ENCODE data around the gene PAX5.

PAX5 gene

GRCh38 chr9:36932198-36932597 is 101.9 kb downstream of the PAX5 start:
- DNase-seq (ENCODE audit: low spot score in 2 of 2) (no peak), ATAC-seq (no peak)
- Mint-ChIP-seq H3K9me3 (peaks cover 4% of the 10 kb centered on the region), H3K4me3 (no peak overlapping the region), H3K27ac (no peak overlapping the region), H3K36me3 (peaks cover 10% of the 10 kb centered on the region), H3K4me1 (peaks cover 39% of the 10 kb centered on the region)

GRCh38 chr9:36930941-36931340 is 103.1 kb downstream of the PAX5 start:
- Mint-ChIP-seq H3K4me1 (peaks cover 39% of the 10 kb centered on the region), H3K9me3 (peaks cover 4% of the 10 kb centered on the region), H3K4me3 (no peak overlapping the region), H3K27ac (no peak overlapping the region), H3K36me3 (peaks cover 16% of the 10 kb centered on the region)
- DNase-seq (ENCODE audit: low spot score in 2 of 2) = peak in 1 of 2 donors; percentile 43
- no peak for ATAC-seq

- H3K9me3 Mint-ChIP-seq = peaks cover 4% of the 10 kb centered on the region
- peak overlapping the region; percentile 25 for H3K4me3 Mint-ChIP-seq
- no peak for DNase-seq (ENCODE audit: low spot score in 2 of 2)
- peak overlapping the region; percentile 1 for H3K27ac Mint-ChIP-seq
- peaks cover 39% of the 10 kb centered on the region for H3K4me1 Mint-ChIP-seq
- peaks cover 16% of the 10 kb centered on the region for H3K36me3 Mint-ChIP-seq
- ATAC-seq = peak; percentile 43
Observed at GRCh38 chr9:36929350-36929675, 104.8 kb downstream of the PAX5 start.

GRCh38 chr9:36928670-36929349 is 105.3 kb downstream of the PAX5 start:
- peaks cover 16% of the 10 kb centered on the region for H3K36me3 Mint-ChIP-seq
- H3K27ac Mint-ChIP-seq = peak overlapping the region; percentile 1
- peak; percentile 85 for ATAC-seq
- no peak for DNase-seq (ENCODE audit: low spot score in 2 of 2)
- peaks cover 4% of the 10 kb centered on the region for H3K9me3 Mint-ChIP-seq
- H3K4me3 Mint-ChIP-seq = peak overlapping the region; percentile 25
- peaks cover 41% of the 10 kb centered on the region for H3K4me1 Mint-ChIP-seq

- Mint-ChIP-seq H3K4me1 (peaks cover 45% of the 10 kb centered on the region), H3K9me3 (peaks cover 4% of the 10 kb centered on the region), H3K27ac (peak overlapping the region; percentile 1), H3K4me3 (peak overlapping the region; percentile 25), H3K36me3 (peaks cover 22% of the 10 kb centered on the region)
- no peak for ATAC-seq
- no peak for DNase-seq (ENCODE audit: low spot score in 2 of 2)
Observed at GRCh38 chr9:36928210-36928609, 105.9 kb downstream of the PAX5 start.

- Mint-ChIP-seq H3K4me1 (peaks cover 56% of the 10 kb centered on the region), H3K27ac (no peak overlapping the region), H3K36me3 (peaks cover 25% of the 10 kb centered on the region), H3K9me3 (no peaks in the 10 kb centered on the region), H3K4me3 (no peak overlapping the region)
- DNase-seq (ENCODE audit: low spot score in 2 of 2) (no peak), ATAC-seq (no peak)
Observed at GRCh38 chr9:36924757-36925432, 109.2 kb downstream of the PAX5 start.

GRCh38 chr9:36924071-36924470 is 110.0 kb downstream of the PAX5 start:
- Mint-ChIP-seq H3K36me3 (peaks cover 25% of the 10 kb centered on the region), H3K4me1 (peaks cover 48% of the 10 kb centered on the region), H3K27ac (no peak overlapping the region), H3K4me3 (no peak overlapping the region), H3K9me3 (no peaks in the 10 kb centered on the region)
- DNase-seq (ENCODE audit: low spot score in 2 of 2) (no peak), ATAC-seq (peak; percentile 89)

- Mint-ChIP-seq H3K9me3 (no peaks in the 10 kb centered on the region), H3K27ac (peak overlapping the region; percentile 58), H3K4me3 (no peak overlapping the region), H3K4me1 (peaks cover 38% of the 10 kb centered on the region), H3K36me3 (peaks cover 21% of the 10 kb centered on the region)
- DNase-seq (ENCODE audit: low spot score in 2 of 2) = no peak
- ATAC-seq = no peak
Observed at GRCh38 chr9:36923025-36923625, 110.9 kb downstream of the PAX5 start.

GRCh38 chr9:36922548-36922947 is 111.5 kb downstream of the PAX5 start:
- H3K9me3 Mint-ChIP-seq = no peaks in the 10 kb centered on the region

GRCh38 chr9:36914212-36914577 is 119.9 kb downstream of the PAX5 start:
- no peaks in the 10 kb centered on the region for H3K4me1 Mint-ChIP-seq
- no peak for DNase-seq (ENCODE audit: low spot score in 2 of 2)
- no peak overlapping the region for H3K4me3 Mint-ChIP-seq
- no peaks in the 10 kb centered on the region for H3K9me3 Mint-ChIP-seq
- H3K36me3 Mint-ChIP-seq = no peaks in the 10 kb centered on the region
- H3K27ac Mint-ChIP-seq = no peak overlapping the region
- ATAC-seq = no peak

More at GRCh38 chr9:36922548-36922947, 111.5 kb downstream of the PAX5 start:
- H3K36me3 Mint-ChIP-seq = peaks cover 16% of the 10 kb centered on the region
- peaks cover 36% of the 10 kb centered on the region for H3K4me1 Mint-ChIP-seq
- H3K27ac Mint-ChIP-seq = peak overlapping the region; percentile 58
- ATAC-seq (peak; percentile 59), DNase-seq (ENCODE audit: low spot score in 2 of 2) (no peak)
- no peak overlapping the region for H3K4me3 Mint-ChIP-seq

GRCh38 chr9:36913393-36914211 is 120.5 kb downstream of the PAX5 start:
- DNase-seq (ENCODE audit: low spot score in 2 of 2) (no peak), ATAC-seq (no peak)
- Mint-ChIP-seq H3K27ac (no peak overlapping the region), H3K9me3 (no peaks in the 10 kb centered on the region), H3K4me3 (no peak overlapping the region), H3K36me3 (no peaks in the 10 kb centered on the region), H3K4me1 (no peaks in the 10 kb centered on the region)

- Mint-ChIP-seq H3K9me3 (no peaks in the 10 kb centered on the region), H3K27ac (no peak overlapping the region), H3K4me1 (no peaks in the 10 kb centered on the region), H3K36me3 (no peaks in the 10 kb centered on the region), H3K4me3 (no peak overlapping the region)
- no peak for DNase-seq (ENCODE audit: low spot score in 2 of 2)
- no peak for ATAC-seq
Observed at GRCh38 chr9:36912620-36913019, 121.4 kb downstream of the PAX5 start.

- Mint-ChIP-seq H3K4me1 (no peaks in the 10 kb centered on the region), H3K4me3 (no peak overlapping the region), H3K27ac (no peak overlapping the region), H3K36me3 (no peaks in the 10 kb centered on the region), H3K9me3 (no peaks in the 10 kb centered on the region)
- ATAC-seq (no peak), DNase-seq (ENCODE audit: low spot score in 2 of 2) (no peak)
Observed at GRCh38 chr9:36911601-36912412, 122.3 kb downstream of the PAX5 start.

GRCh38 chr9:36911037-36911436 is 123.0 kb downstream of the PAX5 start:
- no peak overlapping the region for H3K27ac Mint-ChIP-seq
- no peaks in the 10 kb centered on the region for H3K36me3 Mint-ChIP-seq
- H3K4me1 Mint-ChIP-seq = no peaks in the 10 kb centered on the region
- ATAC-seq = no peak
- no peaks in the 10 kb centered on the region for H3K9me3 Mint-ChIP-seq
- no peak overlapping the region for H3K4me3 Mint-ChIP-seq
- DNase-seq (ENCODE audit: low spot score in 2 of 2) = no peak

GRCh38 chr9:36906492-36906891 is 127.6 kb downstream of the PAX5 start:
- DNase-seq (ENCODE audit: low spot score in 2 of 2) = no peak
- Mint-ChIP-seq H3K4me1 (peaks cover 11% of the 10 kb centered on the region), H3K36me3 (no peaks in the 10 kb centered on the region), H3K9me3 (no peaks in the 10 kb centered on the region), H3K27ac (no peak overlapping the region), H3K4me3 (no peak overlapping the region)
- no peak for ATAC-seq

Data from stimulated activated effector memory CD8-positive, alpha-beta T cell treated with anti-CD3 and anti-CD28 coated beads, Interleukin-12 subunit alpha, Interleukin-12 subunit beta, amount 100 ng/mL, for 72 hours (primary cell).